ENCODE results near the gene VLDLR.

Gene VLDLR

DNA sequence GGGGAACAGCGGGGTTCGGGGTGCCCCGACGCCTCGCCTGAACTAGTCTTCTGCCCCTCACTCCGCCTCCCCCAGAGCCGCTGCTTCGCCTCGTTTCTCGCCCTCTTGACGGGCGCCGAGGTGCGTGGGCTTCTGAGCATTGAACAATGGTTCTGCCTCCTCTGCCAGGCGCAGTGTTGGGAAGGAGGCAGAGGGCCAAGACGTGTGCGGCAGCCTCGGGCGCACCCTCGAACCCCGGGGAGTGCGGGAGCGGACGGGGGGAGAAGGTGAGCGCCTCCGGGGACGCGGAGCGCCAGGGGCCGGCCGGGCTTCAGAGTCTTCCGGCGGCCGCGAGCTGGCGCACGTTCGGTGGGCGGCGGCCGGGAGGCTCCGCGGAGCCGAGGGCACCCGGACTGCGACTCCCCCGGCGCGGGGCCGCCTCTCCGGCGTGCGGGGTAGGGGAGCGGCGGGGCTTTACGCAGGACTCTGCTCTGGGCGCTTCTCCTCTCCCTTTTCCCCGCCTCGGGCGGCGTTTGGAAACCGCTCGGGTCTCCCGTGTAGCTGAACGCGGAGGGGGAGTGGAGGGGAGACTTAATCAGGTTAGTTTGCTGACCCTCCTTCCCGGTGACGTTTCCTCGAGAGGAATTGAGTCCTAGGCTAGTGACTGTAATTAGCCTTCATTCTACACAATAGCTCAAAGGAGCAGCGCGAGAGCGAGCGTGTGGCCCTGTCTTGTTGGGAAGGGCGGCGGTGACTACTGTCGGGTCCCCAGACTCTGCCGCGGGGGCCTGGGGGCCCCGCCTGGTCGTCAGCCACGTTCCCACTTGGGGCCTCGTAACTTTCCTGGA is 1.1 kb downstream of the VLDLR start:
- no peak for DNase-seq (ENCODE audit: low read depth)

DNA sequence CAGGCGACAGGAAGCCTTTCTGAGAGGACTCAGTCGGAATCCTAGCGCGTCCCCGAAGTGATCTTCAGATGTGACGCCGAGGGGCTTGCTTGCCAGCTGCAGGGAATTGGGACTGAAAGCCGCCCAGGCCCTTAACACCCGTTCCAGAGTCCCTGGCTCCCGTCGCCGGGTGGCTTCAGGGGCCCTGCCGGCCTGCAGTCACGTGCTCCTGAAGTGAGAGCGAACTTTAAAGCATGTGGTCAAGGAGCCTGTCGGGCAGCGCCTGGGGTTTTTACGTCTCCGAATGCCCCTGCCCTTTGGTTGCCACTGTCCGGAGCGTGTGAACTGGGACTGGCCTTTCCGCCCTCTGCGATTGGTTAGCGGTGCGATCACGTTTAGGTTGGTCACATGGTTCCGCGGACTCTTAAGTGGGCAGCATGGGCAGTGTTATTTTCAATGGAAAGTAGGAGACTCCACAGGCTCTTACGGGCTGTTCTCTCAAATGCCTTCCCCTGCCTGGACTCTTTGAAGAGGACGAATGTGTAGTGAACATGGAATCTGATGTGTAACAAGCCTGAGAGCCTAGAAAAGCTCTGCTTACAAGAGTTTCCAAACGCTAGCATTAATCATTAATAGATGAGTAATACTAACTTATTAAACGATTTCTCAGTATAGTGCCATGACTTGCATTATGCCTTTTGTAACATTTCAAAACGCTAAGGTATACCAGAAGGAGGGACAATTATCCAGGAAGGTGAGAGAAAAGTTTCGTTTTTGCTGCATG is 1.9 kb downstream of the VLDLR start:
- no peak for DNase-seq (ENCODE audit: low read depth)

DNA sequence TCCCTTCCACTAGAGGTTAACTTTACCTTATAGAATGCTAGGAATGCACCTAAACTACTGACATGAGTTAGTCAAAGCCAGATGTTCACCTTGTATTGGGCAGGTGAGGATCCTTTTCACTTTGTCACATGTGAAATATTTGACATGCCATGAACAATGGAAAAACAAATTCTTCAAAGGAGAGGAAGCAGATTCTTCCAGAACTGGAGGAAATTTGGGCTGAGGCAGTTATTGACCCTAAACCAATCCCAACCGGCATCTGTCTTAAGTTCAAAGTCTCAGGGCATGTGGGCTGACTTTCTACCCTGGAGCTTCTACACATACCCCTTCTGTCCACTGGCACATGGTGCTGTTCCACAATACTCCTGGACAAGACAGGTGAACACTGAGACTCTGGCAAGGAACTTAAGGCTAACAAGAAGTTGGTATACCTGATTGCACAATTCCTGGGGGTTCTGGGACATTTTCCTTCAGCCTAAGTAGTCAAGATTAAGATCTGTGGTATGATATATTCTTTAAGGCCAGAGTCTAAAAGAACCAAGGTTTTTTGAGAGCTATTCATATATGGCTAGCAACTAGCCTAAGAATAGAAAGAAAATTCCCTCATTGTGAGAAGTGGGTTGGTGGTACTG is 2.6 kb downstream of the VLDLR start:
- no peak for DNase-seq (ENCODE audit: low read depth)

DNA sequence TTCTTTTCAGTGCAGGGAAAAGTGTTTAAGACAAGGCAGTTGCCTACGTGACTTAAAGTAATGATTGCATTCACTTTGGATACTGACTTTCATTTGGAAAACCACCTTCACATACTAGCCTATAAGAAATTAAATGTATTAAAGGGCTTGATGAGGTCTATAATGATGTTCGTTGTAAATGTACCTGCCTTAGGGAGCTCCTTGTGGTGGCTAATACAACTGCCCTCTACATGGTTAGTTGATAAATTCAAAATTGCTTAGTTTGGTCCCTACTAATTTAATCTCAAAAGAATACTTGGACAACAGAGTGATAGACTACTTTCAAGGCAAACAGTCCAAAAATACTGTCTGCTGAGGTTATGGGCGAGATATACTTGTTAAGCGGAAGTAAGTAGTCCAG is 3.8 kb downstream of the VLDLR start:
- DNase-seq (ENCODE audit: low read depth) = no peak

DNA sequence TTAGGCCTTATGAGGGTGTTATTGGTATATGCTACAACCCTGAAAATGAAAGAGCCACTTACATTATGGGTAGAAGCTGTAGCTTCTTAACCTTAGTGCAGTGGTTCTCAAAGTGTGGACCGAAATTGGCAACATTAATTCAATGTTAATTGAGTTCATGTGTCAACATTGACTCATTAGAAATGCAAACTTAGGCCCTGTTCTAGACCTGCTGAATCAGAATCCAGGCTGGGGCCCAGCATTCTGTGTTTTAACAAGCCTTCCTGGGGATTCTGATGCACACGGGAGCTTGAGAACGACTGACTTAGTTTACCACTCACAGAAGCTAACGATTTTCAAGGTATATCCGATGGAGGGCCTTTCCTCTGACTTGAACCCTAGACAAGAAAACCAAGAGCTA is 7.3 kb downstream of the VLDLR start:
- no peak for DNase-seq (ENCODE audit: low read depth)

DNA sequence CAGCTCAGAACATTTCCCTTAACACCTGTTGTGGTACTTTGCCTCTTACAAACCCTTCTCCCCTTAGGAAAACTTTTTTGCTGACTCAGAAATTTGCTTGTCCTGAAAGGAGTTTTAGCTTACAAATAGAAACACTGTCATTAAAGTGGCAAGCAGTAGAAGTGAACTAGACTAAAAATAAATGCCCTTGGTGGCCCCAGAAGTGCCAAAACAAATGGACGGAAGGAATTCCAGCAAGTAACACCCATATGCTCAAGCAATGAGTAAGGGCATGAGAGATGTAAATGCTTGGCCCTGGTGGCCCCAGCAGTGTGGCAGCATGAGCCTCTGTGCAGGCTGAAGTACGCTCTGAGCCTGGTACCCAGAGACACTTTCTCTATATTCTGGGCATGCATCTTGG is 8.6 kb downstream of the VLDLR start:
- DNase-seq (ENCODE audit: low read depth) = no peak

DNA sequence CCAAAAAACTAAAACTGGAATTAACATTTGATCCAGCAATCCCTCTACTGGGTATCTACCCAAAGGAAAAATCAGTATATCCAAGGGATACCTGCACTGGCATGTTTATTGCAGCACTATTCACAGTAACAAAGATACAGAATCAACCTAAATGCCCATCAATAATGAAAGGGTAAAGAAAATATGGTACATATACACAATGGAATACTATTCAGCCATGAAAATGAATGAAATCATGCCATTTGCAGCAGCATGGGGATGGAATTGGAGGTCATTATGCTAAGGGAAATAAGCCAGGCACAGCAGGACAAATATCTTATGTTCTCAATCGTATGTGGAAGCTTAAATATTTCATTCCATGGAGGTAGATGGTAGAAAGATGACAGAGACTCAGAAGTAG is 9.7 kb downstream of the VLDLR start:
- DNase-seq (ENCODE audit: low read depth) = no peak

DNA sequence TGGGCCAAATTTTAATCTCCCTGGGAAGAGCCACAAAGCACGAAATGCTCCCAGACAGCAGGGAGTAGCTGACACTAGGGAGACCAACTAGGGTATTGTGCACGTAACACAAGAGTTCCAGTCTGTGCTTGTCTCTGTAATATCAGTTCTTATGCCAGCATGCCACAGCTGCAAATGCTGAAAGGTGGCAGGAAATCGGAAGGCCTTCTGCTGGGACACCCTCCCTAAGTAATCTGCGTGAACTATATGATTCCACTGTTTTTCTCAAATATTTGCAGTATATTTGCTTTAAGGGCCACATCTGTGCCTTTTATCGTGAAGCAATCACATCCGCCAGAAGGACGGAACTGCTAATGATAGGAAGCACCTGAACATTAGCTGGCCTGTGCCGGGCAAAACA is 12.6 kb downstream of the VLDLR start:
- DNase-seq (ENCODE audit: low read depth) = no peak

DNA sequence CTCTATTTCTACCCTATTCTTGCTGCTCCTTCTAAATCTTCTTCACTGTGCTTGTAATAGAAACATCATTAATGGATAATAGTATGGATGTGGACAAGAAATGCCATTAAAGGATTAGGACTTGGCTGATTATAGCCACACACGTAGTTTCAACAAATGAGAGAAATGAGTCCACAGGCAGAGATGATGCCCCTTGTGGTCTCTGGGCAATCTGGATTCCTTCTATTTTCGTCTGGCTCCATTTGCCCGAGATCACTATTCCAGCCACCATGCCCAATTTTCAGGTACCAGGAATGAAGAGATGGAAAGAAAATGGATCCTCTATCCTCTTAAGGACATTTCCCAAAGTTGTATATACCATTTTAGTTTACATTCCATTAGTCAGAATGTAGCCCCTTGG is 13.2 kb downstream of the VLDLR start:
- DNase-seq (ENCODE audit: low read depth) = no peak

DNA sequence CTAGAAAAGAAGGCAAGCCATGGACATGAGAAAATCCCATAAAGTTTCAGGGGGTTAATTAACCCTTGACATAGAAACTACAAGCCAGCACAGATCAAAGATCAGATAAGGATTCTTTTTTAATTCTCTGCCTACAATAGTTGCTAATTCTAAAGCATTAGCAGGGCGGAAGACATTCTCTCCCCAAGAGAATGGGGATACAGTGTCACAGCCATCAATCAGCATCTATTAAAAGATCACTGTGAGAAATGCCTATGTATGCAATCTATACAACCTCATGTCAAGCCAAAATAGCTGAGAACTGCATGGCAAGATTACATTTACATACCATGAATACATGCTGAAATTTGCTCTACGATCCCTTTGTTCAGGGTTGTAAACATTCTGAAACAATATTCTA is 14.3 kb downstream of the VLDLR start:
- DNase-seq (ENCODE audit: low read depth) = no peak

DNA sequence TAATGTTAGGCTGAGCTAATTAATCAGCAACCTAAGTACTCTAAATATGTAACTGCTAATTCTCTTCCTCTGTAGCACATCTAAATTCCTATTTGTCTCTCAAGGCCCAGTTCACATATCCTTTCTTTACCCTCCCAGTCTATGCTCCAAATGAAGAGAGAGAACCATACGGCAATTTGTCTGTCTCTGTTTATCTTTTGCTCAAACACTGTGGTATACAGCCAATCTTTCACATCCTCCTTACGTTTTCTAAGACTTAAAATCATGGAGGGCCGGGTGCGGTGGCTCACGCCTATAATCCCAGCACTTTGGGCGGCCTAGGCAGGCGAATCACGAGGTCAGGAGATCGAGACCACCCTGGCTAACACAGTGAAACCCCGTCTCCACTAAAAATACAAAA is 15.8 kb downstream of the VLDLR start:
- DNase-seq (ENCODE audit: low read depth) = no peak

DNA sequence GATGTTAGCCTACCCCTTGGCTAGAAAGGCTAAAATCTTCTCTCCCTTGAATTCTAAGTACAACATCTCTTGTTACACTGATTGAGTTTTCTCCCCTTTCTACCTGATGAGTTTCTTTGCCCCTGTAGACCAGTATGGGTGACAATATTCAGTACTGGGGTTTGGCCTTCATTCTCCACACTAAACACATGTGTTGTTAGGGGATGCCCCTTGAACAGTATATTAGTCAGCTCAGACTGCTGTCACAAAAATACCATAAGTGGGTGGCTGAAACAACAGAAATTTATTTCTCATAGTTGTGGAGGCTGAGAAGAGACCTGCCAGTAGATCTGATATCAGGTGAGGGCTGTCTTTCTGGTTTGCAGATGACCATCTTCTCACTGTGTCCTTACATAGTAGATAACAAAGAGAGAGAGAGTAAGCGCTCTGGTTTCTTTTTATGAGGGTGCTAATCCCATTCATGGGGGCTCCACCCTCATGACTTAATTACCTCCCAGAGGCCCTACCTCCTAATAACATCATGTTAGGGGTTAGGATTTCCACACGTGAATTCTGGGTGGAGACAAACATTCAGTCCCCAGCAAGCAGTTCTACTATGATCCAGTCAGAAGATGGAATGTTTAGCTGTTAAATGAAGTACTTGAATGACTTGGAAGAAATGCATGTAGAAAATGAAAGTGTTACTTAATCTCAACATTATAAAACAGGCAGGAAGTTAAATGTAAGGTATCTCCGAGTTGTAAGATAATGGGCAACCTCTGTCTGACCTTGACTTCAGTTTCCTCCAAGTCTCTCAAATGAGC is 17.5 kb downstream of the VLDLR start:
- no peak for DNase-seq (ENCODE audit: low read depth)

DNA sequence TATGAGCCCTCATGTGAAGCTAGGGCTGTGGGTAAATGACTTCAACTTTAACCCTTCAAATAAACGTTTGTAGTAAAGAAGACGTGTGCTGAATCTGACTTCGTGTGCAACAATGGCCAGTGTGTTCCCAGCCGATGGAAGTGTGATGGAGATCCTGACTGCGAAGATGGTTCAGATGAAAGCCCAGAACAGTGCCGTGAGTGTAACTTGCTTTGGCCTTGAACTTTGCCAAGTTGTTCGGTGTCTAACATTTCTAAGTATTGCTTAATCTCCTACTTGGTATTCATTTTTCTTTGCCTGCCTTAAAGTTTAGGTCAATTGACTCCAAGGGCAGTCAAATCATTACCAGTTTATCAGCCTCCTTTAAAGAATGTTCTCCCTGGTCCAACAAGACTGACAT is 18.2 kb downstream of the VLDLR start:
- no peak for DNase-seq (ENCODE audit: low read depth)

DNA sequence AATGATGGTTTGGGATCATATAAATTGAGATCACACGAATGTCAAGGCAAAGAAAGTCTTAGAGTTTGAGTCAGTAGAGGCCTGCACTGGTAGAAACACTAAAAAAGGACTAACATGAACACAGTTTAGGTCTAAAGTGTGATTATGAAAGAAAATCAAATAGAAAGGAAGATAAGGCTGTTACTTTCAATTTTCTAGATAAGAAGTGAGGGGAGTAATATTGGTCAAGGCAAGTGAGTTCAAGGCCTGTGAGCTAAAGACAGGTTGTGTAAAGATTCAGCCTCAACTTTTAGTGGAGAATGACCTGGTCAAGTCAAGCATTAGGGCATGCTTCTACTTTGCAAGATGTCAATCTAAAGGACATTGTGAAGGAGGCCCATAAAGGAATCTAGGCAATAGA is 19.0 kb downstream of the VLDLR start:
- DNase-seq (ENCODE audit: low read depth) = no peak

DNA sequence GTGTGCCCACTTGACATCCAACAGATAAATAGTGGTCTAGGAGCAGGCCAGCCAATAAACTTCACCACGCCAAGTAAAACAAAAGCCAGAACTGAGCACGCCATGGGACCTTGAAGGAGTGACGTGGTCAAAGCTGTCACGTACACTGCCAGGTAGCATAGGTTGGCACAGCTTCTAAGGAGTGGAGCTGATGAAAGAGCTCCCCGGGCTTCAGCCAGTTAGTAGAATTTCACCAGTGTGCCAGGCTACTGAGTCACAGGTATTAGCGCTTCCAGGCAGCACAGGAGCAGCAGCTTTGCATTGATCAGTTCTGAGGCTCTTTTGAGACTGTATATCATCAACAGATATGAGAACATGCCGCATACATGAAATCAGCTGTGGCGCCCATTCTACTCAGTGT is 19.4 kb downstream of the VLDLR start:
- DNase-seq (ENCODE audit: low read depth) = no peak

DNA sequence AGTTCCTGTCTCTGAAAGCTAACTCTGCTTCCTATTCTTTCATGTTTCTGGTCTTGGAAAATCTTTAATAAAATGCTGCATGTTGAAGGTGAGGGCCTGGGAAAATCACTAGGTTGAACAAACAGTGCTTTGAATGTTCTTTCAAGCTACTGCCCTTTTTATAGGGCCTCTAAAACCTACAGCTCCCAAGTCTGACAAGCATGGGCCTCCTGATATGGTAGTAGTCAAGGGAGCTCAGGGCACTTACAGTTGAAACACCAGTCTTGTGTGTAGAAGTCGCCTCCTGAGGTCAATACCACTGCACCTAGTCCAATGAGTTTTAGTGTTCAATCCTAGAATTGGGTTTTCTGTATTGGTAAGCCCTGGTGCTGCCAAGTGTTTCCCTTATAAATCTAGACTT is 20.5 kb downstream of the VLDLR start:
- no peak for DNase-seq (ENCODE audit: low read depth)

DNA sequence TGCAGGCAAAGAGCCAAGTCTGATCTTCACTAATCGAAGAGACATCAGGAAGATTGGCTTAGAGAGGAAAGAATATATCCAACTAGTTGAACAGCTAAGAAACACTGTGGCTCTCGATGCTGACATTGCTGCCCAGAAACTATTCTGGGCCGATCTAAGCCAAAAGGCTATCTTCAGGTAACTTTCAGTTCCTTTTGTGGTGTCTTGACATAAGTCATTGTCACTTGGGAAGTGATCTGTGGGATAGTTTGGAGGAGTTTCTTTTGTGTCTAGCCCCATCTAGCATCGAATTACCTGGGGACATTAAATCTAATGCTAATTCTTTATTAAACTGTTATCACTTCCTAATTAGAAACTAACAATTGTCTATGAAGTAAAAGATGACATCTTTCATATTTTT is 24.0 kb downstream of the VLDLR start:
- DNase-seq (ENCODE audit: low read depth) = no peak

DNA sequence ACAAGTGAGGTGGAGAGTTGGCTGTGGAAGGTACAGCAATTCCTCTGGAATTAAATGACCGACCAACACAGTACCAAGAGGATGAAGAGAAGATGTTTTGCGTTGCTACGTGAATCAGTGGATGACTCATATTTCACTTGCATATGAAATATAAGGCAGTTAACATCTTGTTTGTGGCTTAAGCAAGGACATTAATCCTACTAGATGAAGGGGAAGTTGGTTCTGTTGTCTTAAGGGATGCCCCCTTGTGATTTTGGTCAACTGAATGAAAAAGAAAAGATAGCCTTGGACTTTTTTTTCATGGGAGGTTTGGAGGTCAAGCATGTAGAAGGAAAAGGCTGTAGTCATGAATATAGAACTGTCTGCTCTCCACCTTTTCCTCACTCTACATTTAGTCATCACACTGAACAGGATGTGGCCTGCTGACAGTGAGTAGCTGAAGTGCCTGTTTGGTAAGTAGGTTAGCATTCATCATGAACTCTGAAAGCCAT is 33.9 kb downstream of the VLDLR start:
- peak; percentile 96 for DNase-seq (ENCODE audit: low read depth)

DNA sequence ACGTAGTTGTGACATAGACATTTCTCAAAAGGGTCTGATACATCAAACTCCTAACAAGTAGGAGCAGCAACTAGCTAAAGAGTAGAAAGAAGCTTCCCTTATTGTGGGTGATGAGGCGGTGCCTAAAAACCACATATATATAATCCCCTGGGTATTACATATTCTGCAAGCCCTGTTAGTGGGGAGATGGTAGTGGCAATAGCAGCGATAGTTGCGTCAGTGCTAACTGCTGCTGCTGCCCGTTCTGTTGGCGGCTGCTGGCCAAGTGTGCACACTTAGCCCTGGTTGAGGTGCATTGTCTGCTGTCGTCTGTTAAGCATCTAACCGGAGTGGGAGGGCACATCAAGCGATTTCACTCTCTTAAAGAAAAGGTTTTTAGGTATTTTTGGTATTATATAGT is 35.8 kb downstream of the VLDLR start:
- DNase-seq (ENCODE audit: low read depth) = no peak

DNA sequence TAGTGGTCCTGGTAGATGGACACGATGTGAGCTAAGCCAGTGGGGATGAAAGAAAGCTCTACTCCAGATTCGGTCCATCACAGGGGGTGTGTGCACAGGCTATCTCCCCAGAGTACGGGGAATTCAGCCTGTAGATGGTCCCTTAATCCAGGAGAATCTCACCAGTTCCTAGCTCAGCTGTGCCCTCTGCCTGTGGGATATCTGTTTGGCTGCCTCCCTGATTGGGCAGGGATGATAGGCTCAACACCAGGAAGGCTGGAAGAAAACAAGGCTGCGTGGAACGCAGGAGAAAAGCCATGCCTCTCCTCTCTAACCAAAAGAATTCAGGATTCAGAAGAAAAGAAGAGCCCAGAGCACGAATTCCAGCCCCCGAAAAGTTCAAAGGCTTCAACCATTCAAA is 40.9 kb downstream of the VLDLR start:
- DNase-seq (ENCODE audit: low read depth) = no peak

DNA sequence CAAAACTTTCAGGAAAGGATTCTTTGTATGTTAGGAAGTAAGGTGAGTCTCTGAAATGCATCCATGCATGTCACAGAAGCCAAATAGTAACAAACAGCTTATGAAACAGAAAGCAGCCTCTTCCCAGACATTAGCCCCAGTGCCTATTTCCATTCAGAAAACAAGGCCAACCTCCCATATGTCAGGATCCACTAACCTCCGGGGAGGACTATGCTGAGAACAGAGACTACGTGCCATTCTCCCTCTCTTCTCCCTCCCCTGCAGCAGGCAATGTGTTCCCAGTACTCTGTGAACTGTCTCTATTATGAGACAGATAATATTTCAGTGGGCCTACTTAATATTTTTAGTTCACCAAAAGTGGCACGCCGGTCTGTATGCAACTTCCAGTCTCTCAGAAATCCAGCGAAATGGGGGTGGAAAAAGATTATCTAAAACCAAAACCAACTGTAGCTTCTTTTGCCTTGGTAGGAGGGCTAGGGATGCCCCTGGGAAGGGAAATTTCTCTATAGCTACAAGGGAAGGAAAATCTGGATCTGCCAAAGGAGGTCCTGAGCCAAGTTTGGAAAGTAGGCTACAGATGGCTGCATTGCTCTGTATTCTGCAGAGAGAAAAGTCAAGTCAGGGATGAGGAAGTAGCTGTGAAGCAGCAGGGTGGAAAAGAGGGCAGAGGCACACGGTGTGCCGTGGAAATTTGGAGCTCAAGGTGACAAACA is 42.0 kb downstream of the VLDLR start:
- no peak for DNase-seq (ENCODE audit: low read depth)
